Germinal center (tissue), 1 donor: ENCODE results near the gene CHCHD6.

ENCODE experiments used
- DNase-seq: peaks from one replicate; pipeline ENCODE4 v3.0.0; 2012; ENCODE audit warnings: mixed read lengths, low spot score

The CHCHD6 gene

DNA sequence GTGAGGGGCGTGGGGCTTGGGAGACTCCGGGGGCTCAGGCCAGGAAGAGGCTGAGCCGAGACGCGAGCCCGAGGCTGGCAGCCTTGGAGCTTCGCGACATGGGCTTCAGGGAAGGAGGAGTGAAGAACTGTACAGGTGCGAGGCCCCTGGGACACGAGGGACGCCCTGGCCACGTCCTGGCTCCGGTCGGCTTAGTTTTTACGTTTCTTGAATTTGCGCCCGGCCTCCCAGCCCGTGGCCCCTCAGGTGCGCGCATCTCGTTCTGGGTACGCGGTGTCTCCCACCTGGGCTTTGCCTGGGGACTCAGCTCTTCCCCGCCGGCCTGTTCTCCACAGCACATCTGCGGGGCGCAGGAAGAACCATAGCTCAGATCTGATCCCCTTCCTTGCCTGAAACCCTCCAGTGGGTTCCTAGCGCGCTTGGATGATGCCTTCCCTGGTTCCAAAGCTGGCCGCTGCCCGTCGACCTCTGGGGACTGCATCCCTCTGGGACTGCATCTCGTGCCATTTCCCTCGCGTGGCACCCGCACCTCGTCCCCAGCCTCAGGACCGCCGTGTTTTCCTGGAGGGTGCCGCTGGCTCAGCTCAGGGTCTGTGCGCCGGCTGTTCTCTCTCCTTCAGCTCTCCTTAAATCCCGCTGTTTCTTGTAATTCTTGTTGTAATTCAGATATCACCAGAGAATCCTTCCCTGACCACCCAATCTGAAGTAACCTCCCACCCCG is 614 bp downstream of the CHCHD6 start:
- DNase-seq = no peak

DNA sequence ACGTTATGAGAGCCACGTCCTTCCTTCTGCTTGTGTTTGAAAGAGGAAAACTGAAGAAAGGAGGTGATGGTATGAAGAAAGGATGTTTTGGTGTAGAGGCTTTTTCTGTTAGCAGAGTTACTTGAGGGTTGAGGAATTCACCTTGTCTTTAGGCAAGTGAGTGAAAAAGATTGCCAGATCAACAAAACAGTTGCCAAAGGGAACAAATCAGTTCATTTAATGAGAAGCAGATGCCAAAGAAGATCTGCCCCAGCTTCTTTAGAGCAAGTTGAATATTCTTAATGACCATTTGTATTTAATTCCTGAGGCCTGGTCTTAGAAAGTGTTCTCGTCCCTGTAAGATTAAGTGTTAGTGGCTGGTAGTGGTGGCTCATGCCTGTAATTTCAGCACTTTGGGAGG is 2.6 kb downstream of the CHCHD6 start:
- DNase-seq = no peak

DNA sequence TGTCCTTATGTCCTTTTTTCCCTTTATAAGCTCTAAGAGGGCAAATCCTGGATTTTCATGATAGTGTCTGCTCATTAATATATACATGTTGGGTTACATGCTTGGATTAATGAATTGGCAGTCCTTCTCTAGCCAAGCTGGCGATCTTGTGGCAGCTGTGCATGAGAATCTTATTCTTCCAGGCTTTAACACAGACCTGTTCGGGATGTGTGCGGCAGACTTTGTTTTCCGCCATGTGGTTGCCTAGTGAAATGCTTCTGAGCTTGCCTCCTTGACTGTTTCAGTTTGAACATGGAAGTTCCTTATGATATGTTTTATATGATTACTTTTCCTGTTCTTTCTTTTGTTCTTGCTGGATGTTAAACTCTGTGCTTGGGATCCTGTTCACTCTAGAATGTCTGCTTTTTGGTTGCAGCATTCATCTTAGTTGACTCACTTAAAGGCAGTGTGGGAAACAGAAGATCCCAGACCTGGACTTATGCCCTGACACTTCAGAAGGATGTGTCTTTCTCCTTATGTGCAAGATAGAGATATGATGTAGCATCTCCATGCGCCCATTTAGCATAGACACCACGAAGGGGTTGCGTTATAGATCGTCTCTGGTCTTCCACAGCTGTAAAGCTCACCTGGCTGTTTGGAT is 7.2 kb downstream of the CHCHD6 start:
- no peak for DNase-seq

DNA sequence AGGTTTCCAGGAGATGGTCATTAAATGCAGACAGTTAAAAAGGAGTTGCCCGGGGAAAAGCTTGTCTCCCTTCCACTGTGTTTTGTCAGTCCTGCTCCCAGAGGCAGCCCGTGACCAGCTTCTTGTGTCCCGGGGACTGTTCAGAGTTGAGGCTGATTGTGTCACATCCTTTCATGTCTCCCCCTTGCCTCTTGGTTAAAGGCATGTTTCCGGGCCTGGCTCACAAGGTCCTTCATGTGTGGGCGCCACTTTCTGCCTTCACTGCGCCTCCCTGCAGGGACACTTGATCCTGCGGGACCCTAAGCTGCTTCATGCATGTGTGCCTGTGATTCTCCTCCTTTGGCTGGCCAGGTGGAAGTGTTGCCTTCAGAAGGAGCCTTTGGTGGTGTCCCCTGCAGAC is 9.2 kb downstream of the CHCHD6 start:
- no peak for DNase-seq

DNA sequence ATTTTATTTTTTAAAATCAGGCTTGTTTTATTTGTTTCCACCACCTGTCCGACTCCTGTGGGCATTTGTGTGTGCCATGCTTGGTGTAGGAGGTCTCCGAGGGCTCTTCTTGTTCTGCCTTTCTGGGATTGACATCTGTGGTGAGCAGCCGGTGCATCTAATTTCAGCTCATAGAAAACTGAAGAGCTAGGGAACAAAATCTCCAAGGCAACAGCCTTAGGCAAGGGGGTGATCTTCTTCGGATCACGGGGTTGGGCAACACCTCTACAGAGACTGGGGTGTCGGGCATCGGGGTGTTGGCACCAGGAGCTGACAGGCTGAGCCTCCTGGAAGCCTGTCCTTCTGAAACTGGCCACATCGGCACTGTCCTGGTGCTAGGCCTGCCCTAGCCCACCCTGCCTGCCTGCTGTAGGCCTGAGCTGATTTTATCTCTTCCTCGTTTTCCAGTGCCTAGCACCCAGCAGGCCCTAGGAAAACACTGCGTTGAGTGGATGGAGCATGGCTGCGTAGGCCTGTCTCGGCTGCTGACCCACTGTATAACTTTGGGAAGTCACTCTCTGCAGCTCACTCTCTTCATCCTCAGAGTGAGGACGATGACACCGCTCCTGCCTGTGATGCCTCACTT is 10.3 kb downstream of the CHCHD6 start:
- no peak for DNase-seq

DNA sequence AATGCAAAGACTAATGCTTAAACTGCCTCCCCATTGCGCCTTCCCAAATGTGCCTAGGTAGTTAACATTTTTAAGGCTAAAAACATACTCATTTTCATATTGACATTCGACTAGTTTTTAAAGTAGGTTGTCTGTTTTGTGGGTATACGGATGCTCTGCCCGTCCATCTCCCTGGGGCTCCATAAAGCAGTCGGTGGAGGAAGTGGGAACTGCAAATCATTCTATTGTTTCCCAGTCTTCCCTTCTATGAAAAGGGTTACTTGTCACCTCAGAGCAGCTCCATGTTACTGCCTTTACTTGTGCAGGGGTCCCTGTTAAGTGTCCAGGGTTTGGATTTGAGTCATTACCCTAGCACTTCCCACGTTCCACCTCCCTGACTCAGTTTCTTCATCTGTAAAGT is 10.9 kb downstream of the CHCHD6 start:
- DNase-seq = no peak

DNA sequence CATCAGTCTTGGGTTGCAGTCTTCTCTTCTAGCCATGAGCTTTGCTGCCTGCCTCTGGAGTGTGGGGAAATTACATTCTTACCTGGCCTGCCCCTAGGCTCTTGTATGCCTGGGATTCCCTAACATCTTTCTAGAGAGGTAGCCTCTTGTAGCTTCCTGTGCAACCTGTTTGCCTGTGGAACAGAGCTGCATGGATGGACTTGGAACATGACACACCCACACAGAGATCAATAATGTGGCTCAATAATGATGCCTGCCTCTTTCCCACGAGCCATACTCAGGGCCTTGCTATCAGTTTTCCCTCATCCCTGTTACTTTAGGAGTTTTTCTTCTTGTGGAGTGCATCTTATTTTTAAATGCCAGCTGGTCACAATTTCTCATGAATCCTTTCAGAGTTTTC is 11.4 kb downstream of the CHCHD6 start:
- DNase-seq = no peak

DNA sequence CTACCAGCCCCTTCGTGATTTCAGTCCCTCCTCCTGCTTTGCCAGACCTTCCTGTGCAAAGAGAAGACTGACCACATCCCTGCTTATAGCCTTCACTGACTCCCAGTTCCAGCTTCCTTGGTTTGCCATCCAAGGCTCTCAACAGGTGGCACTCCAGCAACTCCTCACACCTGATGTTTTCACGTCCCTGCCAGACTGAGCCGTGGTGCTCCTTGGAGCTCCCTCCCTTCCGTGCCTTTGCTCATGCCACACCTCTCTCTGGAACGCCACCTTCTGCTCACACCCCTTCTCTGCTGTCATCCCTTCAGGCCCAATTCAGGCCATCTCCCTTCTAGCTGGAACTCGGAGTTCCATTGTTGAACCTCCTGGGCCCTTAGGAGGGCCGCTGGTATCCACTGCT is 12.0 kb downstream of the CHCHD6 start:
- DNase-seq = no peak

DNA sequence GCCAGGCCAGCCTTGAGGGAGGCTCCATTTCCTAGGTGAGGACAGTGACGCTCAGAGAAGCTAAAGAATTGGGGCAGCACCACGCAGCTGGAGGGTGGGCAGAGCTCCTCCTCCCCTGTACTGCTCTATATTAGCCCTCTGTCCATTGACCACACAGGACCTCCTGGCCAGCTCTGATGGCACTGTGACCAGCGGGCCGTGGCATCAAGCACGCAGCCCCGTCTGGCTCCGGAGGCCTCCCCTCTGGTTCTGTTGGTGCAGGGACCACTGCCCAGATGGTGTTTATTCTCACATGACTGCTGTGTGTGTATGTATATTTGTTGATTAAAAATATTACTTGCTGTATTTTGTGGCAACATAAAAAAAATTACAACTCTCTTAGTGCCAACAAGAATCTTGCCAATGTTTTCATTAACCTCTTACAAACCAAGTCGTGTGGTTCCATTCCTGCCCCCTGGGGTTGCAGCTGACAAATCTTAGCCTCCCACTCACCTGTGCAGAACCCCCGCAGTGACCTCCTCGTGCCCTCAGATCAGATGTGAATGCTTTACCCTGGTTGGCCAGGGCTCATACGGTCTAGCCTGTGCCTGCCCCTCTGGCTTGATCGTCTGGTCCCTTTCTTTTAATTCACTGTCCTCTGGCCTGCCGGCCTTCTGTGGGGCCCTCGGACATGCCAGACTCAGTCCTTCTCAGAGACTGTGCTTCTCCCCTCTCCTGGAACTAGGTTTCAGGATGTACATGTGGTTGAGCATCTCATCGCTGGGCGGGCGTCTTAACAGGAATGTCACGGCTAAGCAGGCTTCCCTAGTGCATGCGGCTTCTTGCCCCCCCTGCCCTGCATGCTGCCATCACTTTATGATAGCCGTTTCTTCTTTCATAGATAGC is 14.8 kb downstream of the CHCHD6 start:
- no peak for DNase-seq

DNA sequence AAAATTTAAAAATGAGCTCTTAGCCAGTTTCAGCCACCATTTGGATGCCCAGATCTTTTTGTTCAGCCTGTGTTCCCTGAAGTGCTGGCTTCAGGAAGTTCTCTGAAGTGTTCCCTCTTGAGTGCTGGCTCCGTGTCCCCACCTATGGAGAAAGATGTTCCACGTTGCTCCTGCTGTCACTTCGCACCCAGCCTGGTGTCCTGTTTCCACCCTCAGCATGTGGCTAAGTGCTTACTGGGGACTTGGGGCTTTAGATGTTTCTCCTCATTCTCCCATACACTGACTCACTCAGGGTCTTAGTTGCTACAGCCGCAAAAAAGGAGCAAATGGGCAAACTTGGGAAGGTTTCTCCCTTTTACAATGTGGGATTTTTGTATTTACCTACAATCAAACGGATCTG is 16.6 kb downstream of the CHCHD6 start:
- DNase-seq = no peak

DNA sequence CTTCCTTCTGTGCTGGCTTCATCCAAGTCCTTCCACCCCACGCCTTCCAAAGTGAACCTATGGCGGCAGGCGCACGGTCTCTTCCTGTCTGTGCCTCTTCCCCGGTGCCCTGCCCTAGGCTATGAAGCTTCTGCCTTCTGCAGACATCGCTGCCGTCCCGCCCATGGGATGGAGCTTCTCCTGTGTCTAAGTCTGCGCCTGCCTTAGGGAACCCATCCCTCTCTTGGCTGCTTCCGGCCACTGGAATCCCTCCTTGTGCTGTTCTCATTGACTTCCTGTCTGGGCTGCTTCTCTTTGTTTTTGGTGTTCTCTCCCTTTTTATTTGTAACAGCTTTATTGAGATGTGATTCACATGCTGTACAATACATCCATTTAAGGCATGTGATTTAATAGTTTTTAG is 17.2 kb downstream of the CHCHD6 start:
- DNase-seq = no peak

DNA sequence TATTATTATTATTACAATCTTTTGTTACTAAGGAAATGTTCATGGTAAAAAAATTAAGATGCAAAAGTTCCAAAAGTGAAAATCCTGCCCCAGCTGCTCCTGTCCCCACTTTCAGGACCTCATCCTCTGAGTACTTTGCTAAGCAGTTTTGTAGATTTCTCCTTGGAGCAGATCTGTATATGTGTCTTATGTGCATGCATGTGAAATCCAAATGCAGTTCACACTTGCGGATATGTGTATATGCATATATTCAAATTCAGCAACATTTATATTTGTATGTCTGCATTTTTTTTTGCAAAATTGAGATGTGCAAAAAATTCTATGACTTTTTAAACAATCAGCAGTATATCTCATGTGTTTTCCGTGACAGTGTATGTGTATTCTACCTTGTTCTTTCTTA is 19.2 kb downstream of the CHCHD6 start:
- no peak for DNase-seq

DNA sequence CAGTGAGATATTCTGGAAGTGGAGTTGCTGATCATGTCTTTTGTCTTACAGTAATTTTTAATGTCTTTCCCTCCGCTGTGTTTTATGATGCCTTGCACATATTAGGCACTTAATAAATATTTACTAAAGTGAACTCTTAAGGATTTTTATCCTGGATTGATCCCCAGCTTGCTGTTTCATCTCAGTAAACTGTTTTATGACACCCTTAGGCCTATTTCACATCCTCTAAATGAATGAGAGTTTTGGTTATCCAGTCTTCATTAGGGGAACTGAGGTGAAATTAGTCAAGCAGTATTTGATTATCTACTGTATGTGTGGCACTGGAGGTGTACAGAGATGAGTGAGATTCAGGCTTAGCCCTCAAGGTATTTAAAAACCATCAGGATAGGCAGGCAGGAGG is 19.8 kb downstream of the CHCHD6 start:
- no peak for DNase-seq

DNA sequence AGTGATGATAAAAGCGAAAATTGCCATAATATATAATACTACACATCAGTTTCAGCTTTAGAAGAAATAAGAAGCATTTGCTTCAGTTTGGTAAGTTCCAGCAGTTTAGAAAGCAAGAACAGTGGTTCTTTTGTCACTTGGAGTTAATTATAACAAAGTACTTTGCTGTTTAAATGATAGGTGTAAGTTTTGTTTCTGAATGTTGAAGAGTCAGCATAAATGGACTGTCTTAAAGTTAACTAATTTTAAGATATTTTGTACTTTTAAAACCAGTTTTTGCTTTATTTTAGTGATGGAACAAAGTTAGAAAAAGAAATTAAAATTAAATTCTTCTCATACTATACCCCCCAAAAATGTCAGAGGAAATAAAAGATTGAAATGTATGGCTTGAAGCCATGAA is 24.6 kb downstream of the CHCHD6 start:
- no peak for DNase-seq

DNA sequence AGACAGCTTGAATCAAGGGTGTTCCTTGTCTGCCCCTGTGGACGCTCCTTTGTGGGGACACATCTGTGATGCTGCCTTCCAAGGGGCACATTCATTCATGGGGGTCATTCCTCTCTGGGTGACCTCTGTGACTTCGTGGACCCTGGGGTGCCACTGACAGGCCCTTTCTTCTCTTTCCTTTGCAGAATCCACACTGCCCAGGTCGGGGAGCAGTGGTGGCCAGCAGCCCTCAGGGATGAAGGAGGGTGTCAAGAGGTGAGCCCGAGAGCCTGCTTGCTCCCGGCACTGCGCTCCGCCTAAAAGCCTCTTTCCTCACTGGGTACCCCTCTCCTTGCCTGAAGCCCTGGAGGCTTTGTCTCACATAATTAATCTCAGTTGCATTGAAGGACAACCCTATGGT is 26.3 kb downstream of the CHCHD6 start:
- no peak for DNase-seq

DNA sequence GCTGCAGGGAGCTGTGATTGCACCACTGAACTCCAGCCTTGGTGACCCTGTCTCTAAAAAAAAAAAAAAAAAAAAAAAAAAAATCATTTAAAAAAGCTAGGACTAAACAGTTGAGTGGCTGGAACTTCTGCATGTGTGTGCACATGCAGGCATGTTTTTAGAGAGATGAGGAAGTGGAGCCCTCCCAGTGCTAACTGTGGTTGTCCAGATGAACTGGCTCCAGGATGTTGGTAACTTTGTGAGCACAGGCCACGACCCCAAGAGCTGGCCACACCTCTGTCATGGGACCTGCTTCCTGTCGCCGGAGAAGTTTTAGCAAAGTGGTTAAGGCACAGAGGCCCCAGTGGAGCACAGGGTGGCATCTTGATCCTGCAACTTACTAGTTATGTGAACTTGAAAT is 27.0 kb downstream of the CHCHD6 start:
- no peak for DNase-seq

DNA sequence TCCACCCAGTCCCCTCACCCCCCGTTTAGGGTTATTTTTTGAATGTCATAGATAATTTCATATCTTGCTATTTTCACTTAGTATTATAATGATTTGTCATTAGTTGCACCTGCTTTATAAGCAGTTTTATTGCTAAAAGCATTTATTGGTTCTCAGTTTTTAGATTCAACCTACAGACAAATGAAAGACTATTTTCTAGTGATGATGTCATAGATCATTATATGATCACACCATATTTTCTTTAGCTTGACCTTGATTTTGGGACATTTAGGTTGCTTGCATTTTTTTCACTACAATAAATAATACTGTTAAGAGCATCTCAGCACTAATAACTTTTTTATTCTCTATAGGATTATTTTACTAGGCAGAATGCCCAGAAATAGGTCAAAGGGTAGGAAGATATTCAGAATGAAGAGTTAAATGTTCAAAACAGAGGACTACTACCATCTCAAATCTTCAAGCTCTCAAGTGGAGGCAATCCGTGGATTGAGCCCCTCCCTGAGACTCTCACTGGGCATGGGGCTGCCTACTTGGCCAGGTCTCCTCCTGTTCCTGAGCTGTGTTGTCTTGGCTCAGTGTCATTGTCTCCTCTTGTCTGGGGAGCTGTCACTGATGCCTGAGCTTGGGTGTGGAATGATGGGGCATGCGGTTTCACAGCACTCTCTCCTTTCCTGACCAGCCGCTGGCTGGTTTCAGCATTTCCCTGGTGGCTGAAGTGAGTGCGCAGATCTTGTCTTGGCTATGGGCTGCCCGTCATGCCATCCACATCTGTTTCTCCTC is 28.4 kb downstream of the CHCHD6 start:
- no peak for DNase-seq

DNA sequence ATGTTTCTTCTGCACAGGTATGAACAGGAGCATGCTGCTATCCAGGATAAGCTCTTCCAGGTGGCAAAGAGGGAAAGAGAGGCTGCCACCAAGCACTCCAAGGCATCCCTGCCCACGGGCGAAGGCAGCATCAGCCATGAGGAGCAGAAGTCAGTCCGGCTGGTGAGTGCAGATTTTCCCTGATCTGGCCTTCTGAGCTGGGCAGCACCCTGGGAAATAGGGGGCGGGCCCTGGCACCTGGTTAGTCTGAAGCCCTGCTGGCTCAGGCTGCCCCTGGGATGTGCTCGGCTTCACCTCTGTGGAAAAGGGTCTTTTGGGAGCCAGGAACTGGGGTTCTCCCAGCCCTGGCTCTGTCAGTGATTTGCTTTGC is 29.0 kb downstream of the CHCHD6 start:
- no peak for DNase-seq

DNA sequence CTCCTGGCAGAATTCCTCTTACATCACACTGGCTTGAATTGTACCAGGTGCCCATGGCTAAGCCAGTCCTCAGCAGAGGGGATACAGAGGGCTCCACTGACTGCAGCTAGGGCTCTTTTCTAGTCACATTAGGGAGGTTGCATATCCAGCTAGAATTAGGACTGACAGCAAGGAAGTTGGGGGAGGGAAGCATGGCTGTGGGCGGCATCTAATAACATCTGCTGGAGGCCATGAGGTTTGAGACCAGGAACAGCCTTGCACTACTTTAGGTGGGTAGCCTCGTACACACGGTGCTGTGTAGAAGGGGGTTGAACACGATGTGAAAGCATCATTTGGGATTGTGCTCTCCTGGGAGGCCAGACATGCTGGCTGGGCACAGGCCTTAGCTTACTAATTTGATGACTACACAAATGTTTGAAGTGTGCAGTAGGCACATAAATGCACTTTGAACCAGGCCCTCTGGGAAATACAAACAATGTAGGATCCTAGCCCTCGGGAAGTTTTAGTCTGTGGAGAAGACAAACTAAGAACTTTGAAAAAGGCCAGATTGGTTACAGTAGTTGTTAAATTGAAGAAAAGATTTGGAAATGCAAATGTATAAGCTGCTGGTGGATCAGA is 30.2 kb downstream of the CHCHD6 start:
- no peak for DNase-seq

DNA sequence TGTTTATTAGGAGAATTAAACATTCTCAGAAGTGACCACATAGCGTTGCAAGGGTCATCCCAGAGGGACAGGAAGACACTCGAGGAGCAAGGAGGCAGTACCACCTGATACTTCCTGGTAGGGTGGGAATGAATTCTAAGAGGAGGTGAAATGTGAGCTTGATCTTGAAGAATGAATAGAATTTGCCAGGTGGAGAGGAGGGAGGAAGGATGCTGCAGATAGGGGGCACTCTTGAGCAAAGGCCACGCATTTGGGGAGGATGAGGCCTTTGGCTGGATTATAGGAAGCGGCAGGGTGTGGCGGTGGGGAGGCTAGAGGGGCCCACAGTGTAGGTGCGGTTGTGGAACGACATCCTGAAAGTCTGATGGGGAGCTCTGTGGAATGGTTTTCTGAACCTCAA is 33.5 kb downstream of the CHCHD6 start:
- no peak for DNase-seq

DNA sequence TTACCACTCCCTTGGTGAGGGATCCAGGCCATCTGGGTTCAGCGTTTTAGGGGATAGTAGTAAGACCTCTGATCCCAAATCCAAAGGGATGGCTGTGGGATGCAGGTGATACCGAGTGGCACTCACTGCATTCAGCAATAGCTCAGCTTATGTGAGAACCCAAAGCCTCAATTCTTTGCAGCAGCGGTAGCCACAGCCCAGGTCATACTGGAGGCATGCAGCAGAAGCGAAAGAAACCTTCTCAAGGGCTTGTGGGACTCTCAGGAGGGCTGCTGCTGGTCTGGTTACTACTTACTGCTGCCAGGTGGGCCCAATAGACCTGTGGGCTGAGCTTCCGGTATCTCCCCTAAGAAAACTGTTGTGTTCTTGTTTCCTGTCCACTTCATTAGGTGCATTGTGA is 38.0 kb downstream of the CHCHD6 start:
- no peak for DNase-seq

DNA sequence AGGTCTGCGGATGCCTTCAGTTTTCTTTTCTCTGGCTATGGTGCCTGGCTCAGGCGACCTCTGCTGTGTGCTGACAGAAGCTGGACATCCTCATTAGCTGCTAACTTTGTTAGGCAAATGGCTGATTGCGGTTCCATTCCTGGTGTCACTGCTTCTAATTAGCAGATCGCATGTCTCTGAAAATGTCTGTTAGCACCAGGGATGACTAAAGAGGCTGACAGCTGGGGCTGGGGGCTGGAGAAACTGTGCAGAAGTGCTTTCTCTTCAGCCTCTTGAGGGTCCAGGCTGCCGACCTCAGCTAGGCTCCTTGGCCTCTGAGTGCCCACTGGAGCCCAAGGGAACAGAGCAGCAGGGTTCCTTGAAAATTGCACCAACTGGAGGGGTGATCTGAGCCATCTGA is 39.3 kb downstream of the CHCHD6 start:
- DNase-seq = no peak
